ENCODE data around the gene DDX19B. TPM values are rescaled to one million over a fixed set of nuclear protein-coding genes. Genes with fewer than 3 reads are reported as not detected.

DDX19B gene
- total and polyA plus RNA-seq, 2 donors (not counting 3 experiments of a cell fraction or from before 2014, with no cell fraction given), result 28.1 to 34.3 TPM

DNA sequence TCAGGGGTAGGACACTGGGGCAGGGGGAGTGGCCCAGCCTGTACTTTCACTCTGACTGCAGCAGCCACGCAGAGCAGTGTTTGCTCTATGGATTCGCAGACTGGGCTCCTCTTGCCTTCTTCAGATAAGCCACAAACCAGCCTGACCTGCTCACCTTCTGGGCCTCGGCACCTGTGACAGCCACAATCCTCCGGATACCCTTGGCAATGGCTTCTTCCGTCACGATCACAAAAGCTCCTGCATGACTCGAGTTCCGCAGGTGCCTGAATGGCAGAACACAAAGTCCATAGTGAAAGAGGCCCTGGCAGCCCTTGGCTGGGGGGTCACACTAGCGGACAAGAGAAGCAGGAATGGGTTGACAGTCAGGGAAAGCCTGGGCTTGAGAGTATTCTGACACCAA, 43.4 kb upstream of the DDX19B start:
- Histone ChIP-seq H3K27me3 (ENCODE audit: control insufficient read depth in 2 of 2, insufficient read depth in 2 of 2, low read length in 2 of 2) (no peaks in the 10 kb centered on the region), H4K20me1 (replicated peaks; ENCODE audit: control insufficient read depth, extremely low read depth, insufficient read depth, low read length) (no peaks in the 10 kb centered on the region)

DNA sequence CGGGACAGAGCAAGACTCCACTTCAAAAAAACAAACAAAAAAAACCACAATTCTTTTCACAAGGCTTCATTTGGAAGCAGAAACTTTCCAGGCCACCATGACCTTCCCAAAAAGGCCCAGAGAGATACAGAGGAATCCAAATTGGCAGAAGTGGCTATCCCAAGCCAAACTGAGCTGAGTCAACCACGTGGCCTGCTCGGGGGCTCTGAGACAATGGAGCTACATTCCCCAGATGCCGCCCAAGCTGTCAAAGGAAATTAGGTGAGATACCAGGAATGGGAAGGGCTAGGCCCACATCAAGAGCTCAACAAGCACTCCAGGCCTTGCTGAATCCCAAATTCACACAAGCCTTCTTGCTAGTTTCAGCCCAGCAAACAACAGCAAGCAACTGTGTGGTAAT, 41.6 kb upstream of the DDX19B start:
- FAIRE-seq (no peak), DNase-seq (ENCODE audit: low read depth, low spot score) (no peak)
- H3K4me1 ChIP-seq (ENCODE audit: control insufficient read depth, extremely low read depth, insufficient read depth, low read length), result no peaks in the 10 kb centered on the region
- POLR2A ChIA-PET, result no interaction called here
- H3K79me2 ChIP-seq (ENCODE audit: control insufficient read depth, insufficient read depth, low read length), result no peaks in the 10 kb centered on the region
- no peak overlapping the region for H3K4me3 ChIP-seq (replicated peaks in 1 of 3; ENCODE audit: insufficient read depth in 1 of 3, low read depth in 1 of 3, low read length in 3 of 3)
- BruUV-seq (replicated peaks), result no TSS peak
- TF ChIP-seq POLR2AphosphoS5 (IDR thresholded peaks at IDR 0.05; ENCODE audit: insufficient read depth, low read depth, low read length), result no peak
- TF ChIP-seq POLR2A (IDR thresholded peaks at IDR 0.05; ENCODE audit: low read depth, low read length), result no peak
- H3K36me3 ChIP-seq (ENCODE audit: control insufficient read depth in 2 of 2, extremely low read depth in 1 of 2, insufficient read depth in 2 of 2, low read length in 2 of 2), result peaks cover 21 to 68% of the 10 kb centered on the region in 2 experiments
- no peak overlapping the region for H2AFZ ChIP-seq (ENCODE audit: low read depth, low read length)
- no peaks in the 10 kb centered on the region for H4K20me1 ChIP-seq (replicated peaks; ENCODE audit: control insufficient read depth, extremely low read depth, insufficient read depth, low read length)
- H3K9me1 ChIP-seq (replicated peaks; ENCODE audit: control insufficient read depth, extremely low read depth, insufficient read depth, low read length), result no peaks in the 10 kb centered on the region
- intact Hi-C loops (cut with micrococcal nuclease), result no loop called here
- no peak overlapping the region for H3K9ac ChIP-seq (replicated peaks; ENCODE audit: extremely low read depth, insufficient read depth, low read length)
- dilution Hi-C loops (cut with MboI; ENCODE audit: extremely low pct_ligation_motif_present, low sequenced_read_pairs), result no loop called here
- no peaks in the 10 kb centered on the region for H3K27me3 ChIP-seq (ENCODE audit: control insufficient read depth in 2 of 2, insufficient read depth in 2 of 2, low read length in 2 of 2)
- CTCF ChIA-PET, result interaction anchor here (1.8 kb wide), 1 partner anchor 10 kb away, joined by 5 read pairs; no protein-coding TSS in a partner anchor
- no peaks in the 10 kb centered on the region for H3K9me3 ChIP-seq (replicated peaks; ENCODE audit: control insufficient read depth, insufficient read depth, low read length)
- H3K4me2 ChIP-seq (ENCODE audit: insufficient read depth, low read length), result no peak overlapping the region
- no peak overlapping the region for H3K27ac ChIP-seq (ENCODE audit: insufficient read depth, low read depth, low read length)

More for the DNA sequence above, 43.4 kb upstream of the DDX19B start:
- BruUV-seq (replicated peaks), result no TSS peak
- H3K79me2 ChIP-seq (ENCODE audit: control insufficient read depth, insufficient read depth, low read length), result peaks cover 6% of the 10 kb centered on the region
- TF ChIP-seq, protein P1, sequence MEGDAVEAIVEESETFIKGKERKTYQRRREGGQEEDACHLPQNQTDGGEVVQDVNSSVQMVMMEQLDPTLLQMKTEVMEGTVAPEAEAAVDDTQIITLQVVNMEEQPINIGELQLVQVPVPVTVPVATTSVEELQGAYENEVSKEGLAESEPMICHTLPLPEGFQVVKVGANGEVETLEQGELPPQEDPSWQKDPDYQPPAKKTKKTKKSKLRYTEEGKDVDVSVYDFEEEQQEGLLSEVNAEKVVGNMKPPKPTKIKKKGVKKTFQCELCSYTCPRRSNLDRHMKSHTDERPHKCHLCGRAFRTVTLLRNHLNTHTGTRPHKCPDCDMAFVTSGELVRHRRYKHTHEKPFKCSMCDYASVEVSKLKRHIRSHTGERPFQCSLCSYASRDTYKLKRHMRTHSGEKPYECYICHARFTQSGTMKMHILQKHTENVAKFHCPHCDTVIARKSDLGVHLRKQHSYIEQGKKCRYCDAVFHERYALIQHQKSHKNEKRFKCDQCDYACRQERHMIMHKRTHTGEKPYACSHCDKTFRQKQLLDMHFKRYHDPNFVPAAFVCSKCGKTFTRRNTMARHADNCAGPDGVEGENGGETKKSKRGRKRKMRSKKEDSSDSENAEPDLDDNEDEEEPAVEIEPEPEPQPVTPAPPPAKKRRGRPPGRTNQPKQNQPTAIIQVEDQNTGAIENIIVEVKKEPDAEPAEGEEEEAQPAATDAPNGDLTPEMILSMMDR (IDR thresholded peaks at IDR 0.05; ENCODE audit: extremely low read depth in 1 of 2, insufficient read depth in 1 of 2, low read depth in 1 of 2, low read length in 2 of 2), result no peak
- TF ChIP-seq JUN (IDR thresholded peaks at IDR 0.05; ENCODE audit: borderline replicate concordance, insufficient read depth, insufficient read length, low read depth) (no peak), MYC (IDR thresholded peaks at IDR 0.05; ENCODE audit: low read depth, low read length) (no peak), GATA2 (IDR thresholded peaks at IDR 0.05; ENCODE audit: insufficient read depth, insufficient read length, low read depth, low read length) (no peak)
- peaks cover 18 to 64% of the 10 kb centered on the region in 2 experiments for H3K36me3 ChIP-seq (ENCODE audit: control insufficient read depth in 2 of 2, extremely low read depth in 1 of 2, insufficient read depth in 2 of 2, low read length in 2 of 2)
- dilution Hi-C loops (cut with MboI; ENCODE audit: extremely low pct_ligation_motif_present, low sequenced_read_pairs), result no loop called here
- no peaks in the 10 kb centered on the region for H3K9me3 ChIP-seq (replicated peaks; ENCODE audit: control insufficient read depth, insufficient read depth, low read length)
- H3K9me1 ChIP-seq (replicated peaks; ENCODE audit: control insufficient read depth, extremely low read depth, insufficient read depth, low read length), result no peaks in the 10 kb centered on the region
- POLR2A ChIA-PET, result no interaction called here
- CTCF ChIA-PET, result interaction anchor here (0.7 to 1.0 kb wide), 3 partner anchors 8 to 91 kb away, joined by 3 to 4 read pairs (median 3); no protein-coding TSS in a partner anchor
- no peak for DNase-seq (ENCODE audit: low read depth, low spot score)
- H3K4me3 ChIP-seq (replicated peaks in 1 of 3; ENCODE audit: insufficient read depth in 1 of 3, low read depth in 1 of 3, low read length in 3 of 3), result no peak overlapping the region
- no peak overlapping the region for H3K9ac ChIP-seq (replicated peaks; ENCODE audit: extremely low read depth, insufficient read depth, low read length)
- no peak overlapping the region for H2AFZ ChIP-seq (ENCODE audit: low read depth, low read length)
- no peak for FAIRE-seq
- no peak overlapping the region for H3K4me2 ChIP-seq (ENCODE audit: insufficient read depth, low read length)
- H3K27ac ChIP-seq (ENCODE audit: insufficient read depth, low read depth, low read length), result no peak overlapping the region
- intact Hi-C loops (cut with micrococcal nuclease), result no loop called here
- no peaks in the 10 kb centered on the region for H3K4me1 ChIP-seq (ENCODE audit: control insufficient read depth, extremely low read depth, insufficient read depth, low read length)

Data from endothelial cell of umbilical vein (primary cell).